ENCODE measurements around the gene ZC3H12D.

- no peak for TF ChIP-seq CTCF (IDR thresholded peaks at IDR 0.05; ENCODE audit: low read length)
- TF ChIP-seq EZH2 (optimal IDR thresholded peaks at IDR 0.05; ENCODE audit: low read depth, low read length): no peak
These were observed 12.6 kb downstream of the ZC3H12D start for GRCh38 chr6:149472241-149472640.

Data from MM.1S (cell line).